ENCODE data around the gene BHLHE40. TPM values are rescaled to one million over a fixed set of nuclear protein-coding genes. Genes with fewer than 3 reads are reported as not detected.

Gene BHLHE40
- total and polyA plus RNA-seq, 2 of the 13 experiments (the other 11 are each of a cell fraction or from before 2014, with no cell fraction given): 1.8 to 51.0 TPM

DNA sequence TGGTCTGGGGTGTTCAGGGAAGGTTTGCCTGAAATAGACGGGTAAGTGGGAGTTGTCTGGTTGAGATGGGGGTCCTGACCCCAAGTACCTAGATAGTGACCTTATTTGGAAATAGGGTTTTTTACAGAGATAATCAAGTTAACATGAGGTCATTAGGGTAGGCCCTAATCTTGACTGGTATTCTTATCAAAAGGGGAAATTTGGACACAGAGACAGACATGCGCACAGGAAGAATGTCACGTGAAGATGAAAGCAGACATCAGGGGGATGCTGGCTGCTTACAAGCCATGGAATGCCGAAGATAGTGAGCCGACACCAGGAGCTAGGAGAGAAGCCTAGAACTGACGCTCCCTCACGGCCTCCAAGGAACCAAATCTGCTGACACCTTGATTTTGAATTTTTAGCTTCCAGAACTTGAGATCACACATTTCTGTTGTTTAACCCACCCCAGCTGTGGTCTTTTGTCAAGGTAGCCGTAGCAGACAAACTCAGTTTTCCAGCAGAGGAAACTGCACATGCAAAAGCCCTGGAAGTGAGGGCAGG lies 17.1 kb downstream of the BHLHE40 start:
- intact Hi-C loops (cut with micrococcal nuclease; ENCODE audit: unreplicated experiment) (no loop called here), in situ Hi-C loops (cut with HindIII; ENCODE audit: extremely low pct_ligation_motif_present, low pct_unique_long_range_greater_than_20kb) (no loop called here)
- peaks cover 3 to 8% of the 10 kb centered on the region in 2 experiments; a peak in 3 of 5 replicates for H3K27me3 ChIP-seq (ENCODE audit: control insufficient read depth in 1 of 2, insufficient read depth in 2 of 2, low read length in 2 of 2)
- ChIA-PET CTCF (ENCODE audit: low intra/inter-chr PET ratio, low total read pairs) (no interaction called here), POLR2A (no interaction called here)
- H3K9me3 ChIP-seq (ENCODE audit: low read length): no peaks in the 10 kb centered on the region
- H2AFZ ChIP-seq (ENCODE audit: low read length): no peak overlapping the region
- H3K9ac ChIP-seq (ENCODE audit: insufficient read depth, low read depth, low read length): no peak overlapping the region
- TF ChIP-seq MAFF (IDR thresholded peaks at IDR 0.05; ENCODE audit: low read depth, low read length) (peak; percentile 71), POLR2G (IDR thresholded peaks at IDR 0.05; ENCODE audit: low read depth, low read length) (no peak), ZNF317 (CRISPR knock-in tag; IDR thresholded peaks at IDR 0.05) (no peak), MAFK (conservative IDR thresholded peaks at IDR 0.05 in 1 of 2, IDR thresholded peaks at IDR 0.05 in 1 of 2; ENCODE audit: low read length in 2 of 2) (peak; percentile 81 to 88), KAT8 (CRISPR knock-in tag; IDR thresholded peaks at IDR 0.05) (no peak), ZFP36L1 (CRISPR knock-in tag; IDR thresholded peaks at IDR 0.05) (no peak)
- TF ChIP-seq, protein P1, sequence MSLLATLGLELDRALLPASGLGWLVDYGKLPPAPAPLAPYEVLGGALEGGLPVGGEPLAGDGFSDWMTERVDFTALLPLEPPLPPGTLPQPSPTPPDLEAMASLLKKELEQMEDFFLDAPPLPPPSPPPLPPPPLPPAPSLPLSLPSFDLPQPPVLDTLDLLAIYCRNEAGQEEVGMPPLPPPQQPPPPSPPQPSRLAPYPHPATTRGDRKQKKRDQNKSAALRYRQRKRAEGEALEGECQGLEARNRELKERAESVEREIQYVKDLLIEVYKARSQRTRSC (CRISPR knock-in tag; IDR thresholded peaks at IDR 0.05; ENCODE audit: low read depth): no peak
- no peaks in the 10 kb centered on the region for H3K79me2 ChIP-seq (ENCODE audit: insufficient read depth, low read length)
- no peaks in the 10 kb centered on the region for H4K20me1 ChIP-seq (ENCODE audit: insufficient read depth, low read length)
- H3K27ac ChIP-seq (ENCODE audit: extremely low read length, insufficient read depth, low read length): no peak overlapping the region
- 90% methylated on average over 8 of the region's 8 CpGs for WGBS (ENCODE audit: low lambda C conversion rate)
- no peak for FAIRE-seq
- no peak overlapping the region for H3K4me3 ChIP-seq (replicated peaks in 1 of 3; ENCODE audit: insufficient read depth in 1 of 3, low read depth in 2 of 3, low read length in 3 of 3)
- no peak for DNase-seq (ENCODE audit: low spot score)
- H3K4me1 ChIP-seq (ENCODE audit: insufficient read depth, low read length): peaks cover 30% of the 10 kb centered on the region
- no TSS peak for BruUV-seq (replicated peaks)
- no peak overlapping the region for H3K4me2 ChIP-seq (ENCODE audit: low read depth, low read length)
- H3K36me3 ChIP-seq (replicated peaks in 1 of 2; ENCODE audit: control insufficient read depth in 1 of 2, insufficient read depth in 2 of 2, low read length in 2 of 2): no peaks in the 10 kb centered on the region
- no peak for ATAC-seq

DNA sequence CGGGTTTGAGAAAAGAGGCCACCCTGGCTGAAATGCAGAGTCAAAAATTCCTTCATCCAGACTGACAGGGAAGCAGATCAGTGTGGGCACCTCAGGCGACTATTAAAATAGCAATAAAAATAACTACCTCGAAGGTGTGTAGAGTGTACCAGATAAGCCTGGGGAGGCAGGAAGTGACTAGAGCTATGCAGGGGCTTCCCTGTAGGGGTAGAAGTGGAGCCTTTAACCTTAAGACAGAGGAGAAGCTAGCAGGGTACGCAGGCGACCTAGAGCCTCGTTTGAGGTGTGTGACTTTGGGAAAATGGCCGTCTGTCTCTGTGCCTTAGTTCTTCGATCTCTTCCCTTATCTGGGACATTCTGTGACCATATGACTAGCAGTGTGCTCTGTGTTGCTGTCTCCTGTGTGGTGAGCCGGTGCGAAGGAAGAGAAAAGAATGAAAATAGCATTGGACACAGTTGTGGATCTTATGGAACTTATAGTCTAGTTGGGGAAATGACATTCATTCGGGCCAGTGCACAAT lies 17.6 kb downstream of the BHLHE40 start:
- in situ Hi-C loops (cut with HindIII; ENCODE audit: extremely low pct_ligation_motif_present, low pct_unique_long_range_greater_than_20kb): no loop called here
- DNase-seq (ENCODE audit: low spot score) (no peak), ATAC-seq (peak; percentile 42; the same call in 2 of the 3 replicates), FAIRE-seq (no peak)
- ChIA-PET CTCF (ENCODE audit: low intra/inter-chr PET ratio, low total read pairs) (no interaction called here), POLR2A (no interaction called here)
- no TSS peak for BruUV-seq (replicated peaks)
- Histone ChIP-seq H3K79me2 (ENCODE audit: insufficient read depth, low read length) (no peaks in the 10 kb centered on the region), H3K9me3 (ENCODE audit: low read length) (no peaks in the 10 kb centered on the region), H3K4me1 (ENCODE audit: insufficient read depth, low read length) (peaks cover 36% of the 10 kb centered on the region), H2AFZ (ENCODE audit: low read length) (no peak overlapping the region), H3K27me3 (ENCODE audit: control insufficient read depth in 1 of 2, insufficient read depth in 2 of 2, low read length in 2 of 2) (peaks cover 3 to 8% of the 10 kb centered on the region in 2 experiments; a peak in 3 of 5 replicates), H3K4me3 (replicated peaks in 1 of 3; ENCODE audit: insufficient read depth in 1 of 3, low read depth in 2 of 3, low read length in 3 of 3) (no peak overlapping the region), H3K4me2 (ENCODE audit: low read depth, low read length) (no peak overlapping the region), H3K27ac (ENCODE audit: extremely low read length, insufficient read depth, low read length) (no peak overlapping the region), H3K36me3 (replicated peaks in 1 of 2; ENCODE audit: control insufficient read depth in 1 of 2, insufficient read depth in 2 of 2, low read length in 2 of 2) (no peaks in the 10 kb centered on the region), H4K20me1 (ENCODE audit: insufficient read depth, low read length) (no peaks in the 10 kb centered on the region), H3K9ac (ENCODE audit: insufficient read depth, low read depth, low read length) (no peak overlapping the region)
- 73% methylated on average over 11 of the region's 11 CpGs for WGBS (ENCODE audit: low lambda C conversion rate)
- intact Hi-C loops (cut with micrococcal nuclease; ENCODE audit: unreplicated experiment): no loop called here
- TF ChIP-seq, protein P2, sequence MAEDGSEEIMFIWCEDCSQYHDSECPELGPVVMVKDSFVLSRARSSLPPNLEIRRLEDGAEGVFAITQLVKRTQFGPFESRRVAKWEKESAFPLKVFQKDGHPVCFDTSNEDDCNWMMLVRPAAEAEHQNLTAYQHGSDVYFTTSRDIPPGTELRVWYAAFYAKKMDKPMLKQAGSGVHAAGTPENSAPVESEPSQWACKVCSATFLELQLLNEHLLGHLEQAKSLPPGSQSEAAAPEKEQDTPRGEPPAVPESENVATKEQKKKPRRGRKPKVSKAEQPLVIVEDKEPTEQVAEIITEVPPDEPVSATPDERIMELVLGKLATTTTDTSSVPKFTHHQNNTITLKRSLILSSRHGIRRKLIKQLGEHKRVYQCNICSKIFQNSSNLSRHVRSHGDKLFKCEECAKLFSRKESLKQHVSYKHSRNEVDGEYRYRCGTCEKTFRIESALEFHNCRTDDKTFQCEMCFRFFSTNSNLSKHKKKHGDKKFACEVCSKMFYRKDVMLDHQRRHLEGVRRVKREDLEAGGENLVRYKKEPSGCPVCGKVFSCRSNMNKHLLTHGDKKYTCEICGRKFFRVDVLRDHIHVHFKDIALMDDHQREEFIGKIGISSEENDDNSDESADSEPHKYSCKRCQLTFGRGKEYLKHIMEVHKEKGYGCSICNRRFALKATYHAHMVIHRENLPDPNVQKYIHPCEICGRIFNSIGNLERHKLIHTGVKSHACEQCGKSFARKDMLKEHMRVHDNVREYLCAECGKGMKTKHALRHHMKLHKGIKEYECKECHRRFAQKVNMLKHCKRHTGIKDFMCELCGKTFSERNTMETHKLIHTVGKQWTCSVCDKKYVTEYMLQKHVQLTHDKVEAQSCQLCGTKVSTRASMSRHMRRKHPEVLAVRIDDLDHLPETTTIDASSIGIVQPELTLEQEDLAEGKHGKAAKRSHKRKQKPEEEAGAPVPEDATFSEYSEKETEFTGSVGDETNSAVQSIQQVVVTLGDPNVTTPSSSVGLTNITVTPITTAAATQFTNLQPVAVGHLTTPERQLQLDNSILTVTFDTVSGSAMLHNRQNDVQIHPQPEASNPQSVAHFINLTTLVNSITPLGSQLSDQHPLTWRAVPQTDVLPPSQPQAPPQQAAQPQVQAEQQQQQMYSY (CRISPR knock-in tag; IDR thresholded peaks at IDR 0.05): no peak
- TF ChIP-seq ZNF292 (CRISPR knock-in tag; IDR thresholded peaks at IDR 0.05; ENCODE audit: borderline replicate concordance, low read depth): no peak
- TF ChIP-seq, protein P3, sequence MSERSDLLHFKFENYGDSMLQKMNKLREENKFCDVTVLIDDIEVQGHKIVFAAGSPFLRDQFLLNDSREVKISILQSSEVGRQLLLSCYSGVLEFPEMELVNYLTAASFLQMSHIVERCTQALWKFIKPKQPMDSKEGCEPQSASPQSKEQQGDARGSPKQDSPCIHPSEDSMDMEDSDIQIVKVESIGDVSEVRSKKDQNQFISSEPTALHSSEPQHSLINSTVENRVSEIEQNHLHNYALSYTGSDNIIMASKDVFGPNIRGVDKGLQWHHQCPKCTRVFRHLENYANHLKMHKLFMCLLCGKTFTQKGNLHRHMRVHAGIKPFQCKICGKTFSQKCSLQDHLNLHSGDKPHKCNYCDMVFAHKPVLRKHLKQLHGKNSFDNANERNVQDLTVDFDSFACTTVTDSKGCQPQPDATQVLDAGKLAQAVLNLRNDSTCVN (CRISPR knock-in tag; IDR thresholded peaks at IDR 0.05; ENCODE audit: borderline replicate concordance): no peak
- TF ChIP-seq ZNF337 (CRISPR knock-in tag; IDR thresholded peaks at IDR 0.05; ENCODE audit: borderline replicate concordance, low read depth): no peak
- TF ChIP-seq ZNF550 (CRISPR knock-in tag; IDR thresholded peaks at IDR 0.05; ENCODE audit: borderline replicate concordance): no peak
- TF ChIP-seq ZNF605 (CRISPR knock-in tag; IDR thresholded peaks at IDR 0.05): no peak
